ENCODE results near the gene SOWAHA.
"Not testable (repeated sequence)": the region's sequence is repeated elsewhere in the genome, so short reads cannot be mapped to it uniquely, and the experiment has no call there.

The SOWAHA gene

DNA sequence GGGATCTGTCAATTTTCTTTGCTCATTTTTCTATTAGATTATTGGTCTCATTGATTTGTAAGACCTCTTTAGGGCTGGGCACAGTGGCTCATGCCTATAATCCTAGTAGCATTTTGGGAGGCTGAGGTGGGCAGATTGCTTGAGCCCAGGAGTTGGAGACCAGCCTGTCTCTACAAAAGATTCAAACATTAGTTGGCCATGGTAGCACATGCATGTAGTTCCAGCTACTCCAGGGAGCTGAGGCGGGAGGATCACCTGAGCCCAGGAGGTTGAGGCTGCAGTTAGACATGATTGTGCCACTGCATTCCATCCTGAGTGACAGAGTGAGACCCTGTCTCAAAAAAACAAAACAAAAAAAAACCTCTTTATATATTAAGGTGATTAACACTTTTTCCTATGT is 23.8 kb downstream of the SOWAHA start:
- Mint-ChIP-seq H3K4me1 (no peaks in the 10 kb centered on the region), H3K36me3 (ENCODE audit: low read depth) (no peaks in the 10 kb centered on the region), H3K9me3 (no peaks in the 10 kb centered on the region), H3K4me3 (no peak overlapping the region), H3K27ac (no peak overlapping the region), H3K27me3 (peaks cover 4% of the 10 kb centered on the region)
- ATAC-seq (no peak), DNase-seq (no peak)

DNA sequence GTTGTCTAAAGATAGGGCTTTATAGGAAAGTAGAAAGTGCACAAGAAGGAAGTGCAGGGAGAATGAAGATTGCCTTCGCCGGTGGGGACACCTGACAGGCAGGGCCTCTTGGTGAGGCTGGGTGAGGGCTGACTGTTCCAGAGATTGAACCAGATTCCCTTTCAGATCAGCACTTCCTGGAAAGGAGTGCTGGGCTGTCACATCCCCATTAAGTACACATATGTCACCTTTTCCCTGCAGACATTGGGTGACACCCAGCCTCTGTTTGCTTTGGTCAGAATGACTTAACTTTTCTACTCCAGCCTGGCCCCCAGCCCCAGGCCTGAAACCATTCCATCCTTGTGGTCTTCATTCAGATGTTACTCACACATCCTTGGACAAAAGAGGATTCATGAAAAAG is 24.8 kb downstream of the SOWAHA start:
- Mint-ChIP-seq H3K4me3 (no peak overlapping the region), H3K9me3 (no peaks in the 10 kb centered on the region), H3K4me1 (no peaks in the 10 kb centered on the region), H3K27me3 (peaks cover under 1% of the 10 kb centered on the region), H3K27ac (no peak overlapping the region), H3K36me3 (ENCODE audit: low read depth) (no peaks in the 10 kb centered on the region)
- no peak for DNase-seq
- ATAC-seq = no peak

DNA sequence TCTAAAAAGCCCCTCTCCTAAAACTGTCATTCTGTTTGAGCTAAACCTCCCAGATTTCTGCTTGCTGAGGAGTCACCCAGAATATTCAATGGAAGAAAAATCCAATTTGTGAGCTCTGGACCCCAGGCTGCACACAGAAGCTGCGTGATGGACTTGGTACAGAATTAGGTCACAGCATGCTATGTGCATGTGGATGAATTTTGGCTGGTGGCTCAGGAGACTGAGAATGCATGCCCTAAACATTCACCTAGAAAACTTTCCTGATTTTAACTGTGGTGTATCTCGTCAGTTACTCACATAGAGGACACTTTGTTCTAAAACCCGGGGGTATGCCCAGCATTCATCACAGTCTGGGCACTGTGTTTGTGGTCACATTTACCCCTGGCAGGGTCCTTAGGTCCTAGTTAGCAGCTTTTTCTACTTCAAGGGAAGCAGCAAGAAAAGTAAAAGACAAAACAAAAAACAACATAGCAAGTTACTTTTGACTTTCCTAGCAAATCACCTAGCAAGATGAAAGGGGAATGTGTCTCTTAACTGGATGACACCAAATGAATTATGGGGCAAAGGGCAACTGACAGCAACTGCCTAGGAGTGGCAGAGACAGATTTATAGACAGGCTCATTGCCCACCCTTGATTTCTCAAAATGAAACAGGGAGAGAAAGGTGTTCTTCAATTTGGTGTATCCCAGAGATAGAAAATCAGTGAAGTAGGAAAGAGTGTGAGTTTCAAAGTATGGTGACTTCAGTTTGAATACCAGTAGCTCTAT is 25.6 kb downstream of the SOWAHA start:
- H3K4me3 Mint-ChIP-seq = no peak overlapping the region
- H3K27me3 Mint-ChIP-seq = no peaks in the 10 kb centered on the region
- H3K9me3 Mint-ChIP-seq = no peaks in the 10 kb centered on the region
- ATAC-seq = no peak
- H3K36me3 Mint-ChIP-seq (ENCODE audit: low read depth) = no peaks in the 10 kb centered on the region
- DNase-seq = no peak
- H3K27ac Mint-ChIP-seq = no peak overlapping the region
- H3K4me1 Mint-ChIP-seq = no peaks in the 10 kb centered on the region

DNA sequence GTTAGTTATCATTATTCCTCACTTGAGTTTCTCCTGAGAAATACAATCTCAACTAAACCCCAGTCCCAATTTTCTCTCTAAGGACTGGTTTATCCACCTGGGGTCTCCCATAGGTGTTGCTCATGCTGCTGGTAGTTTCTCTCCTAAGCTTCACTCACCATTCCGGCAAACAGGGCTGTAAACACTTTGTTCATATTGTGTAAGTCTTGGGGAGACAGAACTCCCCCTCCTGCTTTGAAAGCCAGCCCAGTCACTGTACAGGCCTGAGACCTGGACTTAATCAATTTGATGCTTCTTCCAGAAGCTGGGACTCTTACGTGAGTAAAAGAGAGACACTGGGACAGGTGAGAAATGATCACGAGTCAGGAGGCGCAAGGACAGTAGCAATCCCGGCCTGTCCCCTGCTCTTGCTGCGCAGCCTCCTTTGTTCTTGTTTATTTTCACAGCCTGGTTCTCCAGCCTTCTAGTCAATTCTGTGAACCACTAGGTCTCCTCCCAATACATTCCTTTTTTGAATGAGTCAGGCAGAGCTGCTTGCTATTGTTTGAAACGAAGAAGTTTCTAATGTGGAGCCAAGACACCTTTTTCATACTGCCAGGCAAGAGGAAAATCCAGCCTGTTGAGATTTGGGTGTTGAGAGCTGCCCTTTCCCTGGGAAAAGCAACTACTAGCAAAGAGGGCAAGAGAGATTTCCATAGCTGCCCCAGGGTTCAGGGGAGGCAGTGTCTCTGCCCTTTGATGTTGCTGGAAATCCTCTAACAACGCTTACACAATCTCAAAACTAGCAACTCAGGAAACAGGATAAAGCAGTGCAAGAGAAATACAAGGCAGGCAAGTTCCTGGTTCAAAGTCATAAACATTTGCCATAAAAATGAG is 26.6 kb downstream of the SOWAHA start:
- H3K9me3 Mint-ChIP-seq = no peaks in the 10 kb centered on the region
- no peak for DNase-seq
- ATAC-seq = no peak
- no peak overlapping the region for H3K27ac Mint-ChIP-seq
- no peaks in the 10 kb centered on the region for H3K36me3 Mint-ChIP-seq (ENCODE audit: low read depth)
- H3K4me1 Mint-ChIP-seq = no peaks in the 10 kb centered on the region
- no peak overlapping the region for H3K4me3 Mint-ChIP-seq
- no peaks in the 10 kb centered on the region for H3K27me3 Mint-ChIP-seq

DNA sequence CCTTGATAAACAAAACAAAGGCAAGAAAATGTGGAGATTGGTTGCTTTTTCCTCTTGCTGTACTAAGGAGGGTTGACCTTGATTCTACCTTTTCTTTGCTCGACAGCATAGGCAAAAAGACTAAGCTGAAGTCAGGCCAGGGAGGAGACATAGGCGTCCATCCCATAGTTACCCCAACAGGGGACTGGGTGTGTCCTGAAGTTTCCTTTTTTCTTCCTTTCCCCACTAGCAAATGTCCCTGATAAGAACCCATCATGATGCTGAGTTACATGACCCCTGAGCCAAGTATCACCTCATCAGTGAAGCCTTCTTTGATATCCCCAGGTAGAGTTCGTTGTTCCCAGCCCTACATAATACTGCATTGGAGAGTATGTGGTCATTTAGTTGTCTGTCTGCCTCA is 27.2 kb downstream of the SOWAHA start:
- ATAC-seq = no peak
- DNase-seq = no peak
- no peaks in the 10 kb centered on the region for H3K36me3 Mint-ChIP-seq (ENCODE audit: low read depth)
- H3K9me3 Mint-ChIP-seq = no peaks in the 10 kb centered on the region
- H3K4me3 Mint-ChIP-seq = no peak overlapping the region
- no peaks in the 10 kb centered on the region for H3K27me3 Mint-ChIP-seq
- H3K4me1 Mint-ChIP-seq = no peaks in the 10 kb centered on the region
- no peak overlapping the region for H3K27ac Mint-ChIP-seq

DNA sequence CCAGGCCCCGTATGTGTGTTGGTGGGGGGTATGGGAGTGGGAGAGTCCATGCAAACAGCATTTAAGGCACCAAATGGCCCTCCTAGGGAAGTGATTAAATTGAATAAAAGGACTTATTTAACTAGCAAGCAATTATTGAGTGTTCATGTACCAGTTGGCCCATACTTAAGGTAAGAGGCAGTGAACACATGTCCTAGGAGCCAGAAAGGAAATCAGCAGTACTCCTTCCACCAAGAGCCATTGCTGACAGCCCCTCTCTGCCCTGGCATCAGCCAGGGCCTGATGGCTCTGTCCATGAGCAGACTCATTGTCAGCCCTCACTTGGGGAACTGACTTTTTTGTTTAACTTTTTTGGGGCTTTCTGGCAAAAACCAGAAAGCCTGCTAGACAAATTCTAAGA is 27.8 kb downstream of the SOWAHA start:
- Mint-ChIP-seq H3K4me3 (no peak overlapping the region), H3K36me3 (ENCODE audit: low read depth) (no peaks in the 10 kb centered on the region), H3K27ac (no peak overlapping the region), H3K9me3 (no peaks in the 10 kb centered on the region), H3K27me3 (no peaks in the 10 kb centered on the region), H3K4me1 (no peaks in the 10 kb centered on the region)
- DNase-seq (no peak), ATAC-seq (no peak)

DNA sequence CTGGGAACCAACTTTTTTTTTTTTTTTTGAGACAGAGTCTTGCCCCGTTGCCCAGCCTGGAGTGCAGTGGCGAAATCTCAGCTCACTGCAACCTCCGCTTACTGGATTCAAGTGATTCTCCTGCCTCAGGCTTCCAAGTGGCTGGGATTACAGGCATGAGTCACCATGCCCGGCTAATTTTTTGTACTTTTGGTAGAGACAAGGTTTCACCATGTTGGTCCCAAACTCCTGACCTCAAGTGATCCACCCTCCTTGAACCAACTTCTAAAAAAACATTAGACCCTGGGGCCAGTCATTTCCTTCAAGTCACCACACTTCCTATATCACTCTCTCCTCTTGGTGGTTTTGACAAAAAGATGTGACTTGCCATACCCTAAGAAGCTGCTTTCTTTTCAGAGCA is 28.2 kb downstream of the SOWAHA start:
- no peak overlapping the region for H3K4me3 Mint-ChIP-seq

DNA sequence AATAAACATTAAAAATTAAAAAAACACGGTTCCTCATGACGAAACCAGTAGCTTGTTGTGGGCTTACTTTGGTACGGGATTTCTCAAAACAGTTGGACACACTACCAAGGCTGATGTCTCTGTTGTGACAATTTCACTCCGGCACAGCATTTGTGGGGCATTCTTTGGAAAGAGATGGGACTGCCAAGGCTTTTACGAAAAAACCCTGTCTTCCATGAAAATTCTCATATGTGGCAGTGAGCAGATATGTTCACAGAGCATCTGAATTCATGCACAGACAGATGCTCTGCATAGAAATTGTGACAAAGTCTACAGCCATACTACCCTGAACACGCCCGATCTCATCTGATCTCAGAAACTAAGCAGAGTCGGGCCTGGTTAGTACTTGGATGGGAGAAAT is 35.2 kb downstream of the SOWAHA start:
- ATAC-seq = no peak
- H3K4me1 Mint-ChIP-seq = no peaks in the 10 kb centered on the region
- H3K36me3 Mint-ChIP-seq (ENCODE audit: low read depth) = no peaks in the 10 kb centered on the region
- H3K27me3 Mint-ChIP-seq = peaks cover 2% of the 10 kb centered on the region
- no peak overlapping the region for H3K27ac Mint-ChIP-seq
- no peak overlapping the region for H3K4me3 Mint-ChIP-seq
- no peaks in the 10 kb centered on the region for H3K9me3 Mint-ChIP-seq
- no peak for DNase-seq

More for the DNA sequence above, 28.2 kb downstream of the SOWAHA start:
- no peaks in the 10 kb centered on the region for H3K9me3 Mint-ChIP-seq
- no peak for ATAC-seq
- H3K36me3 Mint-ChIP-seq (ENCODE audit: low read depth) = no peaks in the 10 kb centered on the region
- H3K27ac Mint-ChIP-seq = no peak overlapping the region
- H3K4me1 Mint-ChIP-seq = no peaks in the 10 kb centered on the region
- no peak for DNase-seq
- no peaks in the 10 kb centered on the region for H3K27me3 Mint-ChIP-seq

DNA sequence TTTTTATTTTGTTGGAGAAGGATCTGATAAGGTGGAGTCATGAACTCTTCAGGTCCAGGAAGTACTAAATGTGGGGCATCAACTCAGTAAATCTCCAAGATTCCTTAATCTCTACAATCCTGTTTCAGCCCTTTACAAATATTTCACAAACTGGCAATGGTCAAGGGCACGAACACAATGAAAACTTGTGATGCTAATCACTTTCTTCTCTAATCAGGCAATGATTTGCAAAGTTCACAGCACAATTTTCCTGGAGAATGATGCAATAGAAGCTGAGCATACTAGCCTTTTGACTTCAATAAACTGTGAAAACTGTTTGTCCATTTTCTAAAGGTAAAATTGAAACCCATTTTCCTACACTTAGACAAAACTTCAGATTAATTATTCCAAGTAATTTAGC is 36.2 kb downstream of the SOWAHA start:
- Mint-ChIP-seq H3K27me3 (peaks cover 2% of the 10 kb centered on the region), H3K36me3 (ENCODE audit: low read depth) (no peaks in the 10 kb centered on the region)

DNA sequence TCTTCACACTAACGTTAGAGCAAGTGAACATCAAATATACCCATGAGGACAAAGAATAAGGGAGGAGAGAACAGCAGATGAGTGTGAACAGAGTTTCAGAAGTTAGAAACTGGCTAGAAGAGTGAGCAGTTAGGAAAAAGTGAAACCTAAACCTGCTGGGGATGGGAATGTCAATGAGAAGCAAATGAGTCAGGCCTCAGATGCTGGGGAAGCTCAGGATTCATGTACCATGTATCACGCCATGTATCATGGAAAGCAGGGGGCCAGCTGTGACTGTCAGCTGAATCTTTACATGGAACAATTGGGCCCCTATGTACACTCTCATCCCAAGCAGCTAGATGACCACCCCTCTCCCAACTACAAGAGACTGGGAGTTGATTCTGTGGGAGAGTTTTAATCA is 37.0 kb downstream of the SOWAHA start:
- ATAC-seq (no peak), DNase-seq (no peak)
- Mint-ChIP-seq H3K27me3 (peaks cover 2% of the 10 kb centered on the region), H3K36me3 (ENCODE audit: low read depth) (no peaks in the 10 kb centered on the region), H3K4me1 (no peaks in the 10 kb centered on the region), H3K9me3 (no peaks in the 10 kb centered on the region), H3K27ac (no peak overlapping the region), H3K4me3 (no peak overlapping the region)

More for the DNA sequence above, 36.2 kb downstream of the SOWAHA start:
- Mint-ChIP-seq H3K27ac (no peak overlapping the region), H3K9me3 (no peaks in the 10 kb centered on the region), H3K4me1 (no peaks in the 10 kb centered on the region), H3K4me3 (no peak overlapping the region)
- ATAC-seq (no peak), DNase-seq (no peak)

DNA sequence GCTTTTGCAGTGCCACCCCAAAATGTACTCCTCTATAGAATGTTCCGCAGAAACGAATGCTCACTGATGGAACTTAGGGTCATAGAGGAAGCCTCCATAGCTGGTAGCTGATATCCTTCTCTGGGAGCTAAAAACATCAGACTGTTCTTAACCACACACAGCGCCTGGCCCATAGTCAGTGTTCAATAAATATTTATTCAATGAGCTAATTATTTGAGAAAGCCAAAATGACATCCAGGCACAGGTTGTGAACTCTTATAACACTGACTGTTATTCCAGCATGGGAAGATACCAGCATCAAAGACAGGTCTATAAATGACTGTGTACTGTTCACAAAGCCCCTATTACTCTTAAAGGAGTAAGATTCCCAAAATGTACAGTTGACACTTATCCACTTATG is 40.2 kb downstream of the SOWAHA start:
- no peaks in the 10 kb centered on the region for H3K36me3 Mint-ChIP-seq (ENCODE audit: low read depth)
- no peaks in the 10 kb centered on the region for H3K9me3 Mint-ChIP-seq
- no peak overlapping the region for H3K27ac Mint-ChIP-seq
- H3K4me1 Mint-ChIP-seq = no peaks in the 10 kb centered on the region
- ATAC-seq (no peak), DNase-seq (no peak)
- H3K27me3 Mint-ChIP-seq = peaks cover 10% of the 10 kb centered on the region
- no peak overlapping the region for H3K4me3 Mint-ChIP-seq

DNA sequence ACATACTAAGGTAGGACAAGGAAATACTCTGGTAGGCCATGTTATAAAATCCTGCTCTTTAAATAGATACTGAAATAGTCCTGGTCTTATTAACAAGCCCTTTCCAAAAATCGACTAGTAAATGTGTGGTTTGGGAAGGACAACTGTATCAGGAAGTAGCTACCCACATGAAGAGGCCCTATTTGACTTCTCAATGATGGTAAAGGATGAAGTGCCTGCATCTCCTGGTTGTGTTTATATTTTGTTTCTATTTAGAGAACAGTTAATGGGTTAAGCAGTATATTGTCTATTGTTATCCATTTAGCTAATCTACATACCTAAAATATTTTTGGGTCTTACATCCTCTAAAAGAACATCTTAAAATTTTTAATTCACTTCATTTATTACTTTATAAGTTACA is 40.7 kb downstream of the SOWAHA start:
- no peak overlapping the region for H3K27ac Mint-ChIP-seq
- no peaks in the 10 kb centered on the region for H3K4me1 Mint-ChIP-seq
- ATAC-seq (no peak), DNase-seq (no peak)
- no peaks in the 10 kb centered on the region for H3K9me3 Mint-ChIP-seq
- H3K4me3 Mint-ChIP-seq = no peak overlapping the region
- peaks cover 11% of the 10 kb centered on the region for H3K27me3 Mint-ChIP-seq
- no peaks in the 10 kb centered on the region for H3K36me3 Mint-ChIP-seq (ENCODE audit: low read depth)

DNA sequence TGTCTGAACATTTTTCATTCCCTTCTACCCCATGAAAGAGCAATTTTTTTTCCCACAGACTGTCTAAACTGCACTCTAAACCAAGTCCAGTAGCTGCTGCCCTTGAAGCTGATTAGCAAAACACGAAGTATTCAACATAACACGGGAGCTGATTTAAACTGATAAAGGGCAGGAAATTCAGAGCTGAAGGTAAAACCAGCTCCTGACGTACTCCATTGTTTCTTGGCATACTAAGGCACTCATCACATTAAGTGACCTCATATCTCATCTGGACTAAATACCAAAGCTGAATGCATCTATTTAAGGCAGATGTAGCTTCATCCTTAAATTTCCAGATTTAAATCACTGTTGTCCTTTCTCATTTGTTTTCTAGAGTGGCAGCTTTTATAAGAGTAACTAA is 41.2 kb downstream of the SOWAHA start:
- Mint-ChIP-seq H3K27me3 (peaks cover 12% of the 10 kb centered on the region), H3K4me1 (no peaks in the 10 kb centered on the region), H3K36me3 (ENCODE audit: low read depth) (no peaks in the 10 kb centered on the region), H3K9me3 (no peaks in the 10 kb centered on the region), H3K27ac (no peak overlapping the region), H3K4me3 (no peak overlapping the region)
- DNase-seq = no peak
- no peak for ATAC-seq

DNA sequence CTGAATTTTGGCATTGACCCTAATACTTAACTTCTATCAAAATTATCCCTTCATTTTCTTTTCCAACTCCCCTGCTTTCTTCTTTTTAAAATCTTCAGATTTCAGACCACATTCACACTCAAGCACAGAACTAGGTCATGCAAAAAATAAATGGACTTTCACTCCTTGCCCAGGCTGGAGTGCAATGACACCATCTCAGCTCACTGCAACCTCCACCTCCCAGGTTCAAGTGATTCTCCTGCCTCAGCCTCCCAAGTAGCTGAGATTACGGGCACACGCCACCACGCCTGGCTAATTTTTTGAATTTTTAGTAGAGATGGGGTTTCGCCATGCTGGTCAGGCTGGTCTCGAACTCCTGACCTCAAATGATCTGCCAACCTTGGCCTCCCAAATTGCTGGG is 41.9 kb downstream of the SOWAHA start:
- not testable (repeated sequence) for H3K4me3 Mint-ChIP-seq; H3K9me3 Mint-ChIP-seq; H3K27ac Mint-ChIP-seq; H3K36me3 Mint-ChIP-seq (ENCODE audit: low read depth); H3K4me1 Mint-ChIP-seq; ATAC-seq; DNase-seq
- H3K27me3 Mint-ChIP-seq = peaks cover 12% of the 10 kb centered on the region

DNA sequence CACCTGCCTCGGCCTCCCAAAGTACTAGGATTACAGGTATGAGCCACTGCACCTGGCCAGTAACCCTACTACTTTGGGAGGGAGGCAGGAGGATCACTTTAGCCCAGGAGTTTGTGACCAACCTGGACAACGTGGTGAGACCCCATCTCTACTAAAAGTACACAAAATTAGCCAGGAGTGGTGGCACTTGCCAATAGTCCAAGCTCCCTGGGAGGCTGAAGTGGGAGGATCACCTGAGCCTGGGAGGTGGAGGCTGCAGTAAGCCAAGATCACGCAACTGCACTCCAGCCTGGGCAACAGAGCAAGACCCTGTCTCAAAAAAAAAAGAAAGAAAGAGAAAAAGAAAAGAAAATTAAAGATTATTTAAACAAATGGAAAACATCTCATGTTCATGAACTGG is 42.9 kb downstream of the SOWAHA start:
- H3K4me1 Mint-ChIP-seq = no peaks in the 10 kb centered on the region
- no peak for DNase-seq
- no peak for ATAC-seq
- H3K9me3 Mint-ChIP-seq = no peaks in the 10 kb centered on the region
- H3K36me3 Mint-ChIP-seq (ENCODE audit: low read depth) = no peaks in the 10 kb centered on the region
- H3K4me3 Mint-ChIP-seq = no peak overlapping the region
- H3K27ac Mint-ChIP-seq = no peak overlapping the region
- H3K27me3 Mint-ChIP-seq = peaks cover 12% of the 10 kb centered on the region
